ENCODE results near the gene ABCC8.

DNA sequence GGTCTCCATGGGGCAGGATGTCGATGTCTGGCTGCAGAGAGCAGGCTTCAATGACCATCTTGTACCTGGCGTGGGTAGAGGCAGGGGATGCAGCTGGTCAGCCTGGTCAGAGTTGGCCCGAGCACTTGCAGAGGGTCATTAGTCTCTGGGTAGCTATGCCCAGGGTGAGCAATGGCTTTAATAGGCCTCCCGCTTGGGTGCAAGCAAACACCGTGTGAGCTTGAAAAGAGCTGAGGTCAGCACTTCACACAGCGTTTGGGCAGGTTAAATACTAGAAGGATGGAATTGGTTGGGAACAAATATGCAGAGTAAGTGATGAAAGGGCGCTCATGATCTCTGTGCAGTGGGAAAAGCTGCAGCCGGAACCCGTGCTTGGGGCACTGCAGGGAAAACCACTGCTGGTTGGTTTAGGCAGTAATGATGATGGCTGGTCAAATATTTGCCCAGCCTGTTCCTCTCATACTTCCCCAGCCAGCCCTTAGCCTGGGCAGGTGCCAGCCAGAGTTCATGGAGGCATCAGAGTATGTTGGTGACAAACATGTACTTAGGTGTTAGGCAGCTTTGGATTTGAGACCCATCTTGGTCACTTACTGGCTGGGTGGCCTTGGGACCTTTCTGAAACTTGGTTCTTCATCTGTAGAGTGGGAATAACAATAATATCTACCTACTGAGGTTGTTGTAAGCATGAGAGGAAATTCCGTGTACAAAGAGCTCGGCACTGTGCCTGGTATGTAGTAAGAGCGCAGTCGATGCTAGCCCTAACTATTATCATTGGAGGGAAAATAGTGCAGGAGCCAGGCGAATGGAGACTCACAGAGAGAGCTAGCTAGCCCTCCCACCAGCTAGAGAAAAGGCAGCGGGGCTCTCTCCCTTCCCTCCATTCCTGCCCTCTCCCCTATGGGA lies 63.0 kb downstream of the ABCC8 start:
- TF ChIP-seq CREB1 (IDR thresholded peaks at IDR 0.05; ENCODE audit: low read depth), result no peak
- TF ChIP-seq SMC3 (IDR thresholded peaks at IDR 0.05; ENCODE audit: borderline replicate concordance, low read length), result no peak
- no peak for TF ChIP-seq PAX8 (IDR thresholded peaks at IDR 0.05)
- TF ChIP-seq POLR2A (IDR thresholded peaks at IDR 0.05; ENCODE audit: low read depth, low read length), result no peak
- no peak for TF ChIP-seq SMARCA5 (IDR thresholded peaks at IDR 0.05)
- no peak for TF ChIP-seq ZZZ3 (IDR thresholded peaks at IDR 0.05; ENCODE audit: control insufficient read depth, insufficient read length, low read depth)
- no peak for TF ChIP-seq CTCF (IDR thresholded peaks at IDR 0.05 in 2 of 3, conservative IDR thresholded peaks at IDR 0.05 in 1 of 3; ENCODE audit: control insufficient read depth in 2 of 3, extremely low read depth in 1 of 3, insufficient read depth in 1 of 3, low read depth in 3 of 3, low read length in 3 of 3)
- TF ChIP-seq SUPT20H (IDR thresholded peaks at IDR 0.05; ENCODE audit: borderline replicate concordance, control insufficient read depth, low read depth, low read length), result no peak
- no peak for TF ChIP-seq SPI1 (IDR thresholded peaks at IDR 0.05; ENCODE audit: borderline replicate concordance, insufficient read depth, low read depth, low read length)
